Mesendoderm (in vitro differentiated cells): ENCODE measurements around the gene GMEB2.

Experiments used
- DNase-seq: peaks from one replicate; pipeline ENCODE4 v3.0.0; 2013
- H2AK5ac ChIP-seq: 2 replicates; pipeline ENCODE4 v1.6.1; 2013; ENCODE audit warnings: low read length, inconsistent platforms
- H2BK120ac ChIP-seq: 2 replicates; pipeline ENCODE4 v1.6.1; 2013; ENCODE audit warnings: low read depth, mild to moderate bottlenecking, low read length, moderate library complexity, mixed read lengths
- H2BK15ac ChIP-seq: replicated peaks from 2 replicates; pipeline ENCODE4 v1.6.1; 2013; ENCODE audit warnings: low read depth, mild to moderate bottlenecking, moderate library complexity
- H2BK5ac ChIP-seq: 2 replicates; pipeline ENCODE4 v1.6.1; 2013; ENCODE audit warnings: low read length, inconsistent platforms
- H3K18ac ChIP-seq: 2 replicates; pipeline ENCODE4 v1.6.1; 2013; ENCODE audit warnings: mild to moderate bottlenecking, low read length, mixed read lengths
- H3K23ac ChIP-seq: one replicate; pipeline ENCODE4 v1.6.1; 2013; ENCODE audit warnings: low read length
- H3K27ac ChIP-seq: 2 replicates; pipeline ENCODE4 v1.5.1; 2013; ENCODE audit warnings: low read depth, mild to moderate bottlenecking, inconsistent platforms, low read length, moderate library complexity
- H3K27me3 ChIP-seq: 2 replicates; pipeline ENCODE4 v1.6.1; 2013; ENCODE audit warnings: low read length, control low read depth, mild to moderate bottlenecking, inconsistent platforms; ENCODE audit not compliant: insufficient read depth, poor library complexity
- H3K36me3 ChIP-seq: 2 replicates; pipeline ENCODE4 v1.6.1; 2013; ENCODE audit warnings: low read length, inconsistent platforms; ENCODE audit not compliant: control insufficient read depth, insufficient read depth
- H3K4ac ChIP-seq: one replicate; pipeline ENCODE4 v1.6.1; 2013; ENCODE audit warnings: low read depth, mild to moderate bottlenecking, low read length, moderate library complexity
- H3K4me1 ChIP-seq: 2 replicates; pipeline ENCODE4 v1.6.1; 2013; ENCODE audit warnings: low read depth, low read length, inconsistent platforms; ENCODE audit not compliant: control insufficient read depth
- H3K4me2 ChIP-seq: 2 replicates; pipeline ENCODE4 v1.6.1; 2013; ENCODE audit warnings: low read length
- H3K4me3 ChIP-seq: 2 replicates; pipeline ENCODE4 v1.5.1; 2013; ENCODE audit warnings: mild to moderate bottlenecking, low read length
- H3K56ac ChIP-seq: one replicate; pipeline ENCODE4 v1.6.1; 2013; ENCODE audit warnings: low read length
- H3K79me1 ChIP-seq: 2 replicates; pipeline ENCODE4 v1.6.1; 2013; ENCODE audit warnings: low read length, inconsistent platforms
- H3K79me2 ChIP-seq: 2 replicates; pipeline ENCODE4 v1.6.1; 2013; ENCODE audit warnings: mild to moderate bottlenecking, low read length; ENCODE audit not compliant: control insufficient read depth, insufficient read depth
- H3K9ac ChIP-seq: 2 replicates; pipeline ENCODE4 v1.6.1; 2013; ENCODE audit warnings: low read length, inconsistent platforms
- H4K5ac ChIP-seq: one replicate; pipeline ENCODE4 v1.6.1; 2013; ENCODE audit warnings: low read length
- H4K8ac ChIP-seq: one replicate; pipeline ENCODE4 v1.6.1; 2013; ENCODE audit warnings: low read depth, mild to moderate bottlenecking, control low read depth, low read length, moderate library complexity
- WGBS: extraction: QIAGEN DNeasy Blood & Tissue Kit; methylation state at CpG from one replicate; pipeline ENCODE4 v1.1.7; 2013; ENCODE audit warnings: low lambda C conversion rate, missing lambda C conversion rate; ENCODE audit not compliant: insufficient coverage; ENCODE audit errors: extremely low coverage; 5-methylcytosine and 5-hydroxymethylcytosine counted together

GMEB2 gene

DNA sequence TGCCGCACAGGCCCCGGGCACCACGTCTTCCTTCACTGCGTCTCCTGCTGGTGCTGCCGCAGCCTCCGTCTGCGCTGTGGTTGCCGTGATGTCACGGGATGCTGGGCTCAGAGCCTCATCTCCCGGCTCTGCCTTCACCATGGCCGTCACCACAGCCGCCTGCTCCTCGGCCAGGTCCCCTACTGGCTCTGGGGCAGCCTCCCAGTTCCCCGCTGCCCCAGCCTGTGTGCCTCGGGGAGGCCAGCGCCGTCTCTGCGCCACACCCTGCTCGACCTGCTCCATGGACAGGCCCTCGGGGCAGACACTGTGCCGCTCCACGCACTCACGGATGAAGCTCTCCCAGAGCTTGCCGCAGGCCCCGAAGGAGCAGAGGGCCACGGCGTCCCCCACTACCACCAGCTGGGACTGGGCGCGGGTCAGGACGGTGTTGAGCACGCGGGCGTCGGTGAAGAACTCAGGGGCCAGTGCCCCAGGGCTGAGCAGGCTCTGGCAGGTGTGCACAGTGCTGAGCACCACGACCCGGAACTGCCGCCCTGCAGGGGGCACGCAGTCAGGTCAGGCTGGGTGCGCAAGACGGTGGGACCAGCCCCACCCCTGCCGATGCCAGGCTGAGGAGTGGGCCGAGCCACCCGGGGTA lies 61.1 kb downstream of the GMEB2 start:
- H3K27me3 ChIP-seq: no peaks in the 10 kb centered on the region
- H2BK120ac ChIP-seq: no peak overlapping the region
- no peaks in the 10 kb centered on the region for H3K36me3 ChIP-seq
- H3K27ac ChIP-seq: no peak overlapping the region
- WGBS: no CpG with 5 or more reads among the region's 43 CpGs
- no peak overlapping the region for H3K18ac ChIP-seq
- no peak overlapping the region for H3K56ac ChIP-seq
- no peak overlapping the region for H3K9ac ChIP-seq
- no peaks in the 10 kb centered on the region for H3K4me1 ChIP-seq
- H3K4me3 ChIP-seq: no peak overlapping the region
- H4K5ac ChIP-seq: no peak overlapping the region
- H3K79me2 ChIP-seq: no peaks in the 10 kb centered on the region
- no peak overlapping the region for H2BK15ac ChIP-seq
- no peak overlapping the region for H3K4me2 ChIP-seq
- no peak overlapping the region for H4K8ac ChIP-seq
- no peak overlapping the region for H3K4ac ChIP-seq
- no peaks in the 10 kb centered on the region for H3K79me1 ChIP-seq
- H2BK5ac ChIP-seq: no peak overlapping the region
- no peak overlapping the region for H2AK5ac ChIP-seq
- H3K23ac ChIP-seq: no peak overlapping the region
- no peak for DNase-seq

DNA sequence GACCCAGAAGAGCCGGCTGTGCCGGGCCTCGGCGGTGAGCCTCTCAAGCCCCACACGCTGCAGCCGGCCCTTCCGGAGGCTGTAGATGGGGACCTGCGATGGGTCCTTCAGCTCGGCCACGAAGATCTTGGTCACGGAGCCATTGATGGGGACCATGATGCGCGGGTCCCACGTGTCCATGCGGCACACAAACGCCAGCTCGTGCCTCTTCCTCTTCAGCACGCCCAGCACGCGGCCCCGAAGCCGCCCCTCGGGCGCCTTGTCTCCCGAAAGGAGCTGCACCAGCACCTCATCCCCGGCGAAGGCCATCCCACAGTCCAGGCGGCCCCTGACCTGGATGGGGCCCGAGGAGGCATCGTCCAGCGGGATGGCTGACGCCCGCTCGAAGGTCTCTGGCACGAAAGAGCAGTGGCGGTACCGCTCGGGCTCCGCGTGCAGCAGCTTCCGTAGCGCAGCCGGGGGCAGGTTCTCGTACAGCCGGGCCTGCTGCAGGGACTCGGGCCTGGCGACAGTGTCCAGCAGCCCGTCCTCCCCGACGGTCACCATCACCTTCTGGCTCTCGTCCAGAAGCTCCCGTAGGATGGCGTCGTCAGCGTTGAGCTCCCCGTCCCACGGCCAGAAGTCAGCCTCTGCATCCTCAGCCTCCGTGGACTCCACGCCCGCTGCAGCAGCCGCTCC lies 61.7 kb downstream of the GMEB2 start:
- Histone ChIP-seq H3K23ac (no peak overlapping the region), H3K4me2 (no peak overlapping the region), H3K79me1 (no peaks in the 10 kb centered on the region), H2BK120ac (no peak overlapping the region), H2BK5ac (no peak overlapping the region), H3K9ac (no peak overlapping the region), H3K27ac (no peak overlapping the region), H3K27me3 (no peaks in the 10 kb centered on the region), H3K79me2 (no peaks in the 10 kb centered on the region), H3K36me3 (no peaks in the 10 kb centered on the region), H3K18ac (no peak overlapping the region), H4K8ac (no peak overlapping the region), H4K5ac (no peak overlapping the region), H3K4me1 (no peaks in the 10 kb centered on the region), H3K4me3 (no peak overlapping the region), H3K4ac (no peak overlapping the region), H2AK5ac (no peak overlapping the region), H3K56ac (no peak overlapping the region), H2BK15ac (no peak overlapping the region)
- DNase-seq: no peak
- no CpG with 5 or more reads among the region's 61 CpGs for WGBS

DNA sequence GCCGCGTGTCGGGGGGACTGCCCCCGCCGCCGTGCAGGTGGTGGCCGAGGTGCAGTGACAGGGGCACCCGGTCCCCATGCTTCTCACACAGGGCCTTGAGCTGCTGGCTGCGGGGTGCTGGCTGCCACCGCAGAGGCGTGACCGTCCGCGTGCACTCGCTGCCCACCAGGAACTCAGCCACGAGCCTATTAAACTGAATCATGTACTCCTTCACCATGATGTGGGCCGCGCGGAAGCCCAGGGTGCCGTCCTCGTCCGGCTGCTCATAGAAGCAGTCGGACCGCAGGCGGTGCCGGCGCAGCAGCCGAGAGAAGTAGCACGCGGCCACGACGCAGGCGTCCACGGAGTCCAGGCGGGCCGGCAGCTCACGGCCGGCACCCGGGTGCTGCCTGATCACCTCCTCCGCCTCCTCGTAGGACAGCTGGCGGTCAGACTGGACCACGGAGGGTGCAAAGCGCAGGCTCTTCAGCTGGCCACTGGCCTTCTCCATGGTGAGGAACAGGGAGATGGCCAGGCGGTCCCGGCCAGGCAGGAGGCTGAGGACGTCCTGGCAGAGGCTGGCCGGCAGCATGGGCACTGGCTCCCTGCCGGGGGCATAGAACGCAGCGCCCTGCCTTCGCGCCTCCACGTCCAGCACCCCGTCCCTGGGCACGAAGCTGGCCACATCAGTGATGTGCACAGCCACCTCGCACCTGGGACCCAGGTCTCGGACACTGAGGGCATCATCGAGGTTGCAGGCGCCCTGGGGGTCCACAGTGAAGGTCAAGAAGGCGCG lies 62.7 kb downstream of the GMEB2 start:
- Histone ChIP-seq H4K8ac (no peak overlapping the region), H3K18ac (no peak overlapping the region), H3K9ac (no peak overlapping the region), H3K4ac (no peak overlapping the region), H3K36me3 (no peaks in the 10 kb centered on the region), H3K27ac (no peak overlapping the region), H3K4me3 (no peak overlapping the region), H4K5ac (no peak overlapping the region), H3K27me3 (no peaks in the 10 kb centered on the region), H2BK5ac (no peak overlapping the region), H3K4me1 (no peaks in the 10 kb centered on the region), H2BK15ac (no peak overlapping the region), H3K4me2 (no peak overlapping the region), H2AK5ac (no peak overlapping the region), H3K56ac (no peak overlapping the region), H3K23ac (no peak overlapping the region), H3K79me2 (no peaks in the 10 kb centered on the region), H2BK120ac (no peak overlapping the region), H3K79me1 (no peaks in the 10 kb centered on the region)
- WGBS: no CpG with 5 or more reads among the region's 62 CpGs
- no peak for DNase-seq

DNA sequence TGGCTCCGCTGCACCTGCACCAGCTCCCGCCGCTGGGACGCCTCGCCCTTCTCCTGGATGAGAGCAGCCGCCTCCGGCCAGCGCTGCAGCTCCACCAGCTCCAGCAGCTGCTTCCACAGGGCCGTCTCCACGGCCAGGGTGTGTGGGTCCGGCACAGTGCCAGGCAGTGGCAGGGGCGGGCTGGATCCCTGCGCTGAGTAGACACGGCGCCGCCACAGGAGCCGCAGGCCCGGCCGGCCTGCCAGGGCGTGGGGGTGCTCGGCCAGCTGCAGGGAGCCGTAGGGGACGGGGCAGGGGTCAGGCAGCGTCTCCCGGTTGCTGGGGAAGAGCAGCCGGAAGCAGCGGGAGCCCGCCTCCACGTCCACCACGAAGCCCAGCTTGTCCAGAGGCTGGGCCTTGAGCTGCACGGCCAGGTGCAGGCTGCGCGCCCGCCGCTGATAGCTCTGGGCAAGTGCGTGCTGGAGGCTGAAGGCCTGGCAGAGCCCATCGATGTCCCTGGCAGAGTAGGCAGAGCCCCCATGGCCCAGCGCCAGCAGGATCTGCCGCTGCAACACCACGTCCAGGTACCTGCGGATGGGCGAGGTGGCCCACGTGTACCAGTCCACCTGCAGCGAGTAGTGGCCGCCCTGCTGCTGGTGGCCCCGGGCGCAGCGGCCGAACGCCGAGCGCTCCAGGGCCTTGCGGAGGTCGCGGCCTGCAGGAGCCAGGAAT lies 63.5 kb downstream of the GMEB2 start:
- WGBS: no CpG with 5 or more reads among the region's 55 CpGs
- Histone ChIP-seq H3K79me2 (no peaks in the 10 kb centered on the region), H3K79me1 (no peaks in the 10 kb centered on the region), H2BK15ac (no peak overlapping the region), H3K9ac (no peak overlapping the region), H3K4ac (no peak overlapping the region), H3K18ac (no peak overlapping the region), H2BK5ac (no peak overlapping the region), H2AK5ac (no peak overlapping the region), H4K5ac (no peak overlapping the region), H3K36me3 (no peaks in the 10 kb centered on the region), H3K23ac (no peak overlapping the region), H4K8ac (no peak overlapping the region), H3K27ac (no peak overlapping the region), H3K4me2 (no peak overlapping the region), H3K4me1 (no peaks in the 10 kb centered on the region), H2BK120ac (no peak overlapping the region), H3K27me3 (no peaks in the 10 kb centered on the region), H3K56ac (no peak overlapping the region), H3K4me3 (no peak overlapping the region)
- no peak for DNase-seq

DNA sequence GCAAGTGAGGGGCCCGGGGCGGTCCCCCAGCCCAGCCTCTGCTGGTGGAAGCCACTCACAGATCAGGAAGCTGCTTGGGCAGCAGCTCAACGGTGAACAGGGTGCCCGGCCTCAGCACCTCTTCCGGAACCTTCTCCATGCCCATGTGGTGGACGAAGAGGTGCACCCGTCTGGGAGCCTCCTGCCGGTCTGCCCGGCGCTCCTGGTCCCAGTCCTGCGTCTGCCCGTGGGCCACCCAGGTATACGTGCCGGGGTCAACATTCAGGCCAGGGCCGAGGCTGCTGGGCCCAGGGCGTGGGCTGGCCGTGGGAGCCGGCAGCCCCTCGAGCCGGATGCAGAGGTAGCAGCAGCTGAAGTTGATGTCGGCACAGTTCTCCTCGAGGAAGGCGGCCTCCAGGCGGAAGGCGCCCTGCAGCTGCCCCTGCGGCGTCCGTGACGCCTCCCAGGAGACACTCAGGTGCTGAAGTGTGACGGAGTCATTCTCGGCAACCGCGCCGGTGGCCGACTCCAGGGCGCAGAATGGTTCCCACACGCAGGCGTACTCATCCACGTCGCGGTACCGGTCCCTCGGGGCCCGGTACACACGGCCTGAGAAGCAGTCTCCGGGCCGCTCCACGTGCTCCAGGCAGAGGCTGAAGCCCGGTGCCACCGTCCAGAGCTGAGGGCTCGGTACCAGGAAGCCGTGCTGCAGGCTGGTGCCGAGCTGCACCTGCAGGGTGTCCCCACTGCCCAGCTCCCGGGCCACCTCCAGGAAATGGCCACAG lies 64.3 kb downstream of the GMEB2 start:
- Histone ChIP-seq H3K27me3 (no peaks in the 10 kb centered on the region), H3K23ac (no peak overlapping the region), H3K4ac (no peak overlapping the region), H4K5ac (no peak overlapping the region), H3K9ac (no peak overlapping the region), H3K4me3 (no peak overlapping the region), H2BK5ac (no peak overlapping the region), H2BK120ac (no peak overlapping the region), H3K4me2 (no peak overlapping the region), H3K4me1 (no peaks in the 10 kb centered on the region), H4K8ac (no peak overlapping the region), H2BK15ac (no peak overlapping the region), H3K18ac (no peak overlapping the region), H3K27ac (no peak overlapping the region), H2AK5ac (no peak overlapping the region), H3K56ac (no peak overlapping the region), H3K36me3 (no peaks in the 10 kb centered on the region), H3K79me2 (no peaks in the 10 kb centered on the region), H3K79me1 (no peaks in the 10 kb centered on the region)
- WGBS: no CpG with 5 or more reads among the region's 54 CpGs
- DNase-seq: no peak
